Muscle of leg (tissue), 11 donors: ENCODE measurements around the gene ADAMTS3. TPM values are rescaled to one million over a fixed set of nuclear protein-coding genes. Genes with fewer than 3 reads are reported as not detected.
A peak's percentile ranks its signal among the peaks of the same experiment; 100 is the strongest.

Experiments
- DNase-seq: peaks from one replicate; pipeline ENCODE4 v3.0.0; 2013
- H3K27ac ChIP-seq: one replicate; pipeline ENCODE4 v1.5.1; 2013; ENCODE audit warnings: mild to moderate bottlenecking, low read length, control low read depth
- H3K27me3 ChIP-seq: one replicate; pipeline ENCODE4 v1.6.1; 2013; ENCODE audit warnings: low read length; ENCODE audit not compliant: control insufficient read depth, insufficient read depth
- H3K36me3 ChIP-seq: one replicate; pipeline ENCODE4 v1.6.1; 2013; ENCODE audit warnings: low read length; ENCODE audit not compliant: control insufficient read depth, insufficient read depth
- H3K4me1 ChIP-seq: one replicate; pipeline ENCODE4 v1.6.1; 2013; ENCODE audit warnings: low read length; ENCODE audit not compliant: control insufficient read depth, insufficient read depth
- H3K4me3 ChIP-seq: one replicate; pipeline ENCODE4 v1.5.1; 2013; ENCODE audit warnings: low read length, control low read depth
- H3K9me3 ChIP-seq: replicated peaks from 2 replicates; pipeline ENCODE4 v1.6.1; 2013; ENCODE audit warnings: low read depth, low read length; ENCODE audit not compliant: control insufficient read depth
- WGBS: methylation state at CpG from one replicate; pipeline ENCODE4 v1.1.5; 2013; ENCODE audit warnings: missing lambda C conversion rate; ENCODE audit not compliant: insufficient coverage; 5-methylcytosine and 5-hydroxymethylcytosine counted together
- polyA plus RNA-seq, 8 donors: library from polyadenylated mRNA; unstranded; fragments of 120-200 nt; gene quantifications; one replicate each; pipeline versions ENCODE4 v1.2.1 to v1.2.3, GENCODE V29; 2013; ENCODE audit warnings: inconsistent platforms in 1 of 8, low replicate concordance in 1 of 8; ENCODE audit not compliant: insufficient read length in 8 of 8, insufficient read depth in 1 of 8
- total RNA-seq: library from RNA; stranded (reverse); fragments of 120-200 nt; gene quantifications from one replicate; pipeline ENCODE4 v1.2.4, GENCODE V29; 2013

The ADAMTS3 gene
- total and polyA plus RNA-seq, 9 donors, result 1.6 to 6.9 (median 3.7) TPM

GRCh38 chr4:72525938-72526337 lies 43.1 kb downstream of the ADAMTS3 start:
- Histone ChIP-seq H3K4me3 (no peak overlapping the region), H3K9me3 (no peaks in the 10 kb centered on the region), H3K27me3 (no peaks in the 10 kb centered on the region), H3K36me3 (no peaks in the 10 kb centered on the region), H3K27ac (peak overlapping the region; percentile 37), H3K4me1 (peaks cover 7% of the 10 kb centered on the region)
- no CpG with 5 or more reads among the region's 2 CpGs for WGBS
- peak; percentile 90 for DNase-seq

GRCh38 chr4:72522440-72522839 lies 46.6 kb downstream of the ADAMTS3 start:
- H3K9me3 ChIP-seq, result no peaks in the 10 kb centered on the region
- no peaks in the 10 kb centered on the region for H3K27me3 ChIP-seq
- H3K27ac ChIP-seq, result no peak overlapping the region
- H3K36me3 ChIP-seq, result no peaks in the 10 kb centered on the region
- H3K4me1 ChIP-seq, result peaks cover 7% of the 10 kb centered on the region
- H3K4me3 ChIP-seq, result no peak overlapping the region
- no peak for DNase-seq
- WGBS, result no CpG with 5 or more reads among the region's 3 CpGs

GRCh38 chr4:72513227-72513626 lies 55.8 kb downstream of the ADAMTS3 start:
- Histone ChIP-seq H3K36me3 (no peaks in the 10 kb centered on the region), H3K27ac (no peak overlapping the region), H3K9me3 (no peaks in the 10 kb centered on the region), H3K27me3 (no peaks in the 10 kb centered on the region), H3K4me1 (no peaks in the 10 kb centered on the region), H3K4me3 (no peak overlapping the region)
- no peak for DNase-seq
- WGBS, result 100% methylated on average over 2 of the region's 2 CpGs

- no CpG with 5 or more reads among the region's 1 CpG for WGBS
- no peaks in the 10 kb centered on the region for H3K36me3 ChIP-seq
- no peaks in the 10 kb centered on the region for H3K9me3 ChIP-seq
- no peaks in the 10 kb centered on the region for H3K4me1 ChIP-seq
- H3K4me3 ChIP-seq, result no peak overlapping the region
- H3K27me3 ChIP-seq, result no peaks in the 10 kb centered on the region
- no peak for DNase-seq
- H3K27ac ChIP-seq, result no peak overlapping the region
These were observed 61.1 kb downstream of the ADAMTS3 start for GRCh38 chr4:72507860-72508419.

GRCh38 chr4:72507167-72507566 lies 61.9 kb downstream of the ADAMTS3 start:
- H3K4me3 ChIP-seq, result no peak overlapping the region
- no peak overlapping the region for H3K27ac ChIP-seq
- no peaks in the 10 kb centered on the region for H3K36me3 ChIP-seq
- no peaks in the 10 kb centered on the region for H3K4me1 ChIP-seq
- no peaks in the 10 kb centered on the region for H3K9me3 ChIP-seq
- no peaks in the 10 kb centered on the region for H3K27me3 ChIP-seq
- no peak for DNase-seq
- no CpG with 5 or more reads among the region's 2 CpGs for WGBS

GRCh38 chr4:72505314-72505744 lies 63.7 kb downstream of the ADAMTS3 start:
- Histone ChIP-seq H3K9me3 (peaks cover 4% of the 10 kb centered on the region), H3K36me3 (no peaks in the 10 kb centered on the region), H3K27me3 (no peaks in the 10 kb centered on the region), H3K4me1 (no peaks in the 10 kb centered on the region), H3K27ac (no peak overlapping the region), H3K4me3 (no peak overlapping the region)
- peak; percentile 49 for DNase-seq
- 0% methylated on average over 1 of the region's 3 CpGs for WGBS

GRCh38 chr4:72500214-72500613 lies 68.8 kb downstream of the ADAMTS3 start:
- DNase-seq, result no peak
- Histone ChIP-seq H3K27ac (no peak overlapping the region), H3K4me3 (no peak overlapping the region), H3K9me3 (peaks cover 4% of the 10 kb centered on the region), H3K27me3 (no peaks in the 10 kb centered on the region), H3K36me3 (no peaks in the 10 kb centered on the region), H3K4me1 (no peaks in the 10 kb centered on the region)
- no CpG with 5 or more reads among the region's 2 CpGs for WGBS

GRCh38 chr4:72496119-72496518 lies 72.9 kb downstream of the ADAMTS3 start:
- H3K27me3 ChIP-seq, result no peaks in the 10 kb centered on the region
- no peak overlapping the region for H3K4me3 ChIP-seq
- H3K27ac ChIP-seq, result no peak overlapping the region
- DNase-seq, result no peak
- no CpG with 5 or more reads among the region's 1 CpG for WGBS
- no peaks in the 10 kb centered on the region for H3K36me3 ChIP-seq
- H3K9me3 ChIP-seq, result peaks cover 4% of the 10 kb centered on the region
- H3K4me1 ChIP-seq, result no peaks in the 10 kb centered on the region

- H3K27me3 ChIP-seq, result no peaks in the 10 kb centered on the region
- H3K4me3 ChIP-seq, result no peak overlapping the region
- no peaks in the 10 kb centered on the region for H3K4me1 ChIP-seq
- no peak overlapping the region for H3K27ac ChIP-seq
- no peaks in the 10 kb centered on the region for H3K36me3 ChIP-seq
- H3K9me3 ChIP-seq, result no peaks in the 10 kb centered on the region
- no peak for DNase-seq
These were observed 74.9 kb downstream of the ADAMTS3 start for GRCh38 chr4:72494156-72494555.

GRCh38 chr4:72489267-72489666 lies 79.8 kb downstream of the ADAMTS3 start:
- Histone ChIP-seq H3K4me1 (no peaks in the 10 kb centered on the region), H3K9me3 (no peaks in the 10 kb centered on the region), H3K27ac (no peak overlapping the region), H3K4me3 (no peak overlapping the region), H3K27me3 (no peaks in the 10 kb centered on the region), H3K36me3 (no peaks in the 10 kb centered on the region)
- DNase-seq, result no peak
- WGBS, result 100% methylated on average over 1 of the region's 4 CpGs

- no peaks in the 10 kb centered on the region for H3K9me3 ChIP-seq
- no peak overlapping the region for H3K27ac ChIP-seq
- DNase-seq, result no peak
- no peaks in the 10 kb centered on the region for H3K36me3 ChIP-seq
- H3K27me3 ChIP-seq, result no peaks in the 10 kb centered on the region
- no peaks in the 10 kb centered on the region for H3K4me1 ChIP-seq
- H3K4me3 ChIP-seq, result no peak overlapping the region
These were observed 82.0 kb downstream of the ADAMTS3 start for GRCh38 chr4:72486991-72487390.
